GM19438 (cell line): ENCODE measurements around the gene AAK1.
"Not testable (repeated sequence)": the region's sequence is repeated elsewhere in the genome, so short reads cannot be mapped to it uniquely, and the experiment has no call there.

Experiments
- ATAC-seq: cut with Tn5 transposase; IDR thresholded peaks from one replicate; pipeline ENCODE4 v1.9.1; 2021; ENCODE audit warnings: low read depth; ENCODE audit not compliant: unreplicated experiment

AAK1 gene

GRCh38 chr2:69422198-69422597 is 221.3 kb downstream of the AAK1 start:
- no peak for ATAC-seq

- ATAC-seq = not testable (repeated sequence)
Observed at GRCh38 chr2:69419111-69419510, 224.4 kb downstream of the AAK1 start.

- ATAC-seq = no peak
Observed at GRCh38 chr2:69416147-69416546, 227.4 kb downstream of the AAK1 start.
